Measurements from ENCODE around the gene LCN10.

LCN10 gene

DNA sequence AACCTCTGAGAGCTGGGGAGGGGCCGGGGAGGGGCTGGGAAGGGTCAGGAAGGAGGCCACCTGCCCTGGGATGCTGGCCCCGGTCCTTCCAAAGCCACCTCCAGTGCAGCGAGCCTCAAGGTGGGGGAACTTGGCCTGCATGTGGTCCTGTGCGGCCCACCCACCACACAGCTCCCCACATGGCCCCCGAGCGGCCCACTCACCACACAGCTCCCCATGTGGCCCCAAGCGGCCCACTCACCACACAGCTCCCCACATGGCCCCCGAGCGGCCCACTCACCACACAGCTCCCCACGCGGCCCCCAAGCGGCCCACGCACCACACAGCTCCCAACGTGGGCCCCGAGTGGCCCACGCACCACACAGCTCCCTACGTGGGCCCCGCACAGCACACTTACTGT, 2.0 kb upstream of the LCN10 start:
- Histone ChIP-seq H3K36me3 (no peaks in the 10 kb centered on the region), H3K27ac (no peak overlapping the region), H3K27me3 (ENCODE audit: insufficient read depth, low read depth, severe bottlenecking) (no peaks in the 10 kb centered on the region), H3K4me3 (ENCODE audit: low read depth, low read length) (no peak overlapping the region), H3K9me3 (ENCODE audit: severe bottlenecking) (no peaks in the 10 kb centered on the region)
- TF ChIP-seq, protein P1, sequence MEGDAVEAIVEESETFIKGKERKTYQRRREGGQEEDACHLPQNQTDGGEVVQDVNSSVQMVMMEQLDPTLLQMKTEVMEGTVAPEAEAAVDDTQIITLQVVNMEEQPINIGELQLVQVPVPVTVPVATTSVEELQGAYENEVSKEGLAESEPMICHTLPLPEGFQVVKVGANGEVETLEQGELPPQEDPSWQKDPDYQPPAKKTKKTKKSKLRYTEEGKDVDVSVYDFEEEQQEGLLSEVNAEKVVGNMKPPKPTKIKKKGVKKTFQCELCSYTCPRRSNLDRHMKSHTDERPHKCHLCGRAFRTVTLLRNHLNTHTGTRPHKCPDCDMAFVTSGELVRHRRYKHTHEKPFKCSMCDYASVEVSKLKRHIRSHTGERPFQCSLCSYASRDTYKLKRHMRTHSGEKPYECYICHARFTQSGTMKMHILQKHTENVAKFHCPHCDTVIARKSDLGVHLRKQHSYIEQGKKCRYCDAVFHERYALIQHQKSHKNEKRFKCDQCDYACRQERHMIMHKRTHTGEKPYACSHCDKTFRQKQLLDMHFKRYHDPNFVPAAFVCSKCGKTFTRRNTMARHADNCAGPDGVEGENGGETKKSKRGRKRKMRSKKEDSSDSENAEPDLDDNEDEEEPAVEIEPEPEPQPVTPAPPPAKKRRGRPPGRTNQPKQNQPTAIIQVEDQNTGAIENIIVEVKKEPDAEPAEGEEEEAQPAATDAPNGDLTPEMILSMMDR (IDR thresholded peaks at IDR 0.05; ENCODE audit: low read depth, low read length): no peak
- DNase-seq: no peak

DNA sequence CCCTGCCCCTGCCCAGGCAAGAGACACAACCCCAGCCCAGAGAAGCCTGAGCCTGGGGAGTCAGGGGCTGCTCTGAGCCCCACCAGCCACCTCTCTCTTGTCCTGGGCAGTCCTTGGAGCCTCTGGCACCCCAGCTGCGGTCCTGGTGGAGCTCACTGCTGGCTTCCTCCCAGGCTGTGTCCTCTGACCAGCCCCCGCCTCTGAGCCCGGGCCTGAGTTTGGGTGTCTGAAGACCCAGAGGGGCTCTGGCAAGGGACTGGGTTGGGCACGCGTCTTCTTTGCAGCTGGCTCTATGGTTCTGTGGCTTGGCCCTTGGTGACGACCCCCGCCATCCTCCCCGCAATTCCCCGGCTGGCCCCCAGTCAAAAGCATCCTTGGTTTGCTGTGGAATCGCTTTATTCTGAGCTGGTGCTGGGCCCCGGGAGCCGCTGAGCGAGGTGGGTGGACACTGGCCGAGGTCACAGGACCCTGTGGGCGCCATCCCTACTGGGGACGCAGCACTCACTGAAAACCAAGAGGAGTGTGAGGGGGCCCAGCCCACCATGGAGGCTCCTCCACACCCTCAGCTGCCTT, 985 bp upstream of the LCN10 start:
- H3K9me3 ChIP-seq (ENCODE audit: severe bottlenecking): no peaks in the 10 kb centered on the region
- H3K4me3 ChIP-seq (ENCODE audit: low read depth, low read length): no peak overlapping the region
- no peaks in the 10 kb centered on the region for H3K27me3 ChIP-seq (ENCODE audit: insufficient read depth, low read depth, severe bottlenecking)
- TF ChIP-seq, protein P1 (IDR thresholded peaks at IDR 0.05; ENCODE audit: low read depth, low read length): no peak
- no peak overlapping the region for H3K27ac ChIP-seq
- DNase-seq: no peak
- H3K36me3 ChIP-seq: no peaks in the 10 kb centered on the region

DNA sequence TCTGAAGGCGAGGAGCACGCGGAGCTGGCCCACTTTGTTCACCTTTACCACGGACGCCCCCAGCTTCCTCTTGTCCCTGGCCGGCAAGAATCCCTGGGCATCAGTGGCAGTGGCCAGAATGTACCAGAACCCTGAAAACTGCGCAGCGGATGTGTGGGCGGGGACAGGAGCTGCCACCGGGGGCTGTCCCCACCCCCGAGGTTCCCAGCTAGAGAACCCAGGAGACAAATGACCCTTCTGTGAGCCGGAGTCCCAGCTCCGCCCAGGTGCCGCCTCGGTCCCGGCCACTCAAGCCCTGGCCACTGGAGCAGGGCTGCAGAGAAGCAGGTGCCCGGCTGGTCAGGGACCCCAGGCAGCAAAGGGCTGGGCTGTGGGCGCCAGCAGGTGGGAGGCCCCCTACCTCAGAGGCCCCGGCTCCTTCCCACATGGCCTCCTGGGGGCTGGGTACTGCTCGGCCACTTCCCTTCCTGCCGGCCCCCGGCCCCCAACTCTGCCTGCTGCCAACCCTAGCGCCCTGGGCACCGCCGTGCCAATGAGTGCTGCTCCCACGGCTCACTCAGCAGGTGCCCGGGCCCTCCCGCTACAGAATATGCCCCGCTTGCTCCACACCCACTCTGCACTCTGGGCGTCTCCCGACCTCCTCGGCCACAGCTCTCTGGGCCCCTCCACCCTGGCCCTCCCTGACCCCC, 713 bp downstream of the LCN10 start:
- TF ChIP-seq, protein P1 (IDR thresholded peaks at IDR 0.05; ENCODE audit: low read depth, low read length): no peak
- Histone ChIP-seq H3K27me3 (ENCODE audit: insufficient read depth, low read depth, severe bottlenecking) (no peaks in the 10 kb centered on the region), H3K9me3 (ENCODE audit: severe bottlenecking) (no peaks in the 10 kb centered on the region), H3K27ac (no peak overlapping the region), H3K36me3 (no peaks in the 10 kb centered on the region), H3K4me3 (ENCODE audit: low read depth, low read length) (no peak overlapping the region)
- DNase-seq: no peak

DNA sequence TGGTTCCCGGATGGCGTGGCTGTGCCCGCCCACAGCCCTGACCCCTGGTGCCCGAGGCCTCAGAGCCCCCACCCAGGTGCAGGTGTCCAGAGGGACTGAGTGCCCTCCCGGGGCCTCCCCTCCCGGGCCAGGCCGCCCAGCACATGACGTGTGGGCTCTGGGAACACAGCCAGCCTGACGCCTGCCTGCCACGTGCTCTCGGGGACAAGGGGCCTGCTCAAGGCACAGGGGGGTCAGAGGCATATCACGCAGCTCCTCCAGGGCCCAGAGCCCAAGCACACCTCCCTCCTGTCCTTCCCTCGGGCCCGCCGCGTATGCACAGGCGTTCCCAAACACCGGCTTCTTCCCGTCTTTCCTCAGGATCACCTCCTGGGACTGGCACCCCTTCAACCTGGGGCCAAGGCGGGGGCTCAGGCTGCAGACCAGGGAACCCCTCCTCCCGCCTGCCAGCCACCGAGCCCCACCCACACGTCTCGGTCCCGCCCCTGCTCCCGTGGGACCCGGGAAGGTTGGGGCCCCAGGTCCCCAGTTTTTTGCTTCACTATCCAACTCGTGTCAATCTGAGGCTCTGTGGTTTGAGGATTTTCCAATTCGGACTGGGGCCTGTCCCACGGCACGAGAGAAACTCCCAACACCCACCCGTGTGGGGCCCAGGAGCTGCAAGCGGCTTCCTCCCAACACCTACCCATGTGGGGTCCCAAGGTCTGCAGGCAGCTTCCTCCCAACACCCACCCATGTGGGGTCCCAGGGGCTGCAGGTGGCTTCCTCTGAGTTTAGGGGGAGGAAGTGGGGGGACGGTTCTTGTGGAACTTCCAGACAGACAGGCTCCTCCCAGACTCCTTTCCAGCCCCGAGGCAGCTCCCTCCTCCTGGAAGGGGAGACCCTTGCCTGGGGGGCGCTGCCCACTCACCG, 1.5 kb downstream of the LCN10 start:
- no peaks in the 10 kb centered on the region for H3K36me3 ChIP-seq
- TF ChIP-seq, protein P1 (IDR thresholded peaks at IDR 0.05; ENCODE audit: low read depth, low read length): no peak
- H3K27ac ChIP-seq: no peak overlapping the region
- no peak overlapping the region for H3K4me3 ChIP-seq (ENCODE audit: low read depth, low read length)
- DNase-seq: no peak
- H3K27me3 ChIP-seq (ENCODE audit: insufficient read depth, low read depth, severe bottlenecking): no peaks in the 10 kb centered on the region
- H3K9me3 ChIP-seq (ENCODE audit: severe bottlenecking): no peaks in the 10 kb centered on the region

DNA sequence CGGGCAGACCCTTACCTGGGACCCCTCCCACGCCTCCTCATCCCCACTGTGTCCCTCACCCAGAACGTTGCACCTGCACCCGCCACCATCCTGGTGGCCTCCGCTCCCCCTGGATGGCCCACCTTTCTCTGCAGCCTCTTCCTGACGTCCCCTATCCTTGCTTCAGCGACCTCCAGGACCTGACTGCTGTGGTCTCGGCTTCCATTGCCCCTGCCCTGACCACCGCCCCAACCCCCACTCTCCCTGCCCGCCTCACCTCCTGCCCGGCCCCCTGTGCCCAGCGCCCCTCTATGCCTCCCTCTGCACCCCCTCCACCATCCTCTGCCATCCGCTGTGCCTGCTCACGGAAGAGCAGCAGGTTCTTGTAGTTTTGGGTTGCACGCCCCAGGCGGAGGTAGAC, 2.2 kb downstream of the LCN10 start:
- Histone ChIP-seq H3K4me3 (ENCODE audit: low read depth, low read length) (no peak overlapping the region), H3K27me3 (ENCODE audit: insufficient read depth, low read depth, severe bottlenecking) (no peaks in the 10 kb centered on the region), H3K36me3 (no peaks in the 10 kb centered on the region), H3K9me3 (ENCODE audit: severe bottlenecking) (no peaks in the 10 kb centered on the region), H3K27ac (no peak overlapping the region)
- TF ChIP-seq, protein P1 (IDR thresholded peaks at IDR 0.05; ENCODE audit: low read depth, low read length): no peak
- no peak for DNase-seq
